ENCODE data around the gene SFI1.
"Not testable (repeated sequence)": the region's sequence is repeated elsewhere in the genome, so short reads cannot be mapped to it uniquely, and the experiment has no call there.

Gene SFI1

DNA sequence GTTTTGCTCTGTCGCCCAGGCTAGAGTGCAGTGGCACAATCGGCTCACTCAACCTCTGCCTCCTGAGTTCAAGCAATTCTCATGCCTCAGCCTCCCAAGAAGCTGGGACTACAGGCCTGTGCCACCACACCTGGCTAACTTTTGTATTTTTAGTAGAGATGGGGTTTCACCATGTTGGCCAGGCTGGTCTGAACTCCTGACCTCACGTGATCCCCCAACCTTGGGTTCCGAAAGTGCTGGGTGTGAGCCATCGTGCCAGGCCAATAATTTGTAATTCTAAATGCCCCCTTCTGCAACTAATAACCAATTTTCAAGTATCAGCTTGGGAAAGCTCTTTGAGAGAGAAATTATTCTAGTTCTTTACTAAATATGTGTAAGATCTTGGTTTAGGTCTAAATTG is 3.0 kb upstream of the SFI1 start:
- DNase-seq: not testable (repeated sequence)

DNA sequence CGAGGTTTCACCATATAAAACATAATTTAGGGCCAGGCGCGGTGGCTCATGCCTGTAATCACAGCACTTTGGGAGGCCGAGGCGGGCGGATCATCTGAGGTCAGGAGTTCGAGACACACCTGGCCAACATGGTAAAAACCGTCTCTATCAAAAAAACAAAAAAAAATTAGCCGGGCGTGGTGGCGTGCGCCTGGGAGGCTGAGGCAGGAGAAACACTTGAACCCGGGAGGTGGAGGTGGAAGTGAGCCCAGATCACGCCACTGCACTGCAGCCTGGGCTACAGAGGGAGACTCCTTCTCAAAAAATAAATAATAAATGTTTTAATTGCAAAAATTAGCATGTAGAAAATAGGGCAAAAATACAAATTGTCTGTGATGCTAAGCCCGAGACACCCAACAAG is 993 bp upstream of the SFI1 start:
- DNase-seq: no peak

DNA sequence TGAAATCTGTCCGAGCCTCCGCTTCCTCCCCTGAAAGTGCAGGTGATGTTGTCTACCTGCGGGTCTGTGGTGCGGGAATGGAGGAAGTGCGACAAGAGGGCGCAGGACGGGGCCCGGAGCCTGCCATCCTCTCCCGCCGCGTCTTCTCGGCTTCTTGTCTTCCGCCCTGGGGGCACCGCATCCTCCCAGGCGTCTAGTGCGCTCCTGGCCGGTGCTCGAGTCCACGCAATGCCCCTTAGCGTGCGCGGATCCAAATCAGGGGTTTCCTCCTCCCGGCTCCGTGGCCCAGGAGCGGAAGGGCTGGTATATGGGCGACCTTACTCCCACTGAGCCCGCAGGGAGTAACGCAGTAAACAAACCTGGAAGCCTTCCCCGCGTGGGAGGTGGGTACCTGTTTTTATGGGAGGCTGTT is 405 bp downstream of the SFI1 start:
- DNase-seq: peak; percentile 48

DNA sequence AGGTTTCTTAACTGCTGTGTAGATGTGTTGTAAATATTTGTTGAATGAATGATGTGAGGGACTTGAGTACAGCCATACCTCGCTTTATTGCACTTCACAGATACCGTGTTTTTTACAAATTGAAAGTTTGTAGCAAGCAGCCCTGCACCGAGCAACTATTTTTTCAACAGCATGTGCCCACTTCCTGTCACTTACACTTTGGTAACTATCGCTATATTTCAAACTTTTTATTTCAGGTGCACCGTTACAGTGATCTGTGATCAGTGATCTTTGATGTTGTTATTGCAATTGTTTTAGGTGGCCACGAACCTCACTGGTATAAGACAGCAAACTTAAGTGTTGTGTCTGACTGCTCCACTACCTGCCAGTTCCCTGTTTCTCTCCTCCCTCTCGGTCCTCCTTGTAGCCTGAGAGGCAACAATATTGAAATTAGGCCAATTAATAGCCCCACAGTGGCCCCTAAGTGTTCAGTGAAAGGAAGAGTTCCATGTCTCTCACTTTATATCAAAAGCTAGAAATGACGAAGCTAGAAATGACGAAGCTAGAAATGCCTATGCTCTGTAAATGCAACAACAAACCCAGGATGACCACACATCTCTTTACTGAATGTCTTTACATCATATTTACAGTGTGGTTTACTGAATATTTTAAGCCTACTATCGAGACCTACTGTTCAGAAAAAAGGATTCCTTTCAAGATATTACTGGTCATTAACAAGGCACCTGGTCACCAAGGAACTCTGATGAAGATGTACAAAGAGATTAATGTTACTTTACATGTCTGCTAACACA is 1.0 kb downstream of the SFI1 start:
- no peak for DNase-seq

DNA sequence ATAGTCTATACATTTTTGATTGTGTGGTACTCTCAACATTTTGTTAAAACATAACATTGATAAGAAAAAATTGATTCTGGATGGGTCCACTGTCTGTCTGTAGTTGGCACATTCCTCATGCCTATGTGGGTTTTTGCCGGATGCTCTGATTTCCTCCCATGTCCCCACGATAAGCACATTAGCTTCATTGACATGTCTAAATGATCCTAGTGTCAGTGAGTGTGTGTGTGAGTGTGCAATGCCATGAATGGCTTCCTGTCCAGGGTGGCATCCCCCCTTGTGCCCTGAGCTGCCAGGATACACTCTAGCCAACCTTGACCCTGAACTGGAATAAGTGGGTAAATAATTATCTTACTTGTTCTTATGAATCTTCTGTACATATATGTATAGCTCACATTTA is 5.4 kb downstream of the SFI1 start:
- DNase-seq: no peak

DNA sequence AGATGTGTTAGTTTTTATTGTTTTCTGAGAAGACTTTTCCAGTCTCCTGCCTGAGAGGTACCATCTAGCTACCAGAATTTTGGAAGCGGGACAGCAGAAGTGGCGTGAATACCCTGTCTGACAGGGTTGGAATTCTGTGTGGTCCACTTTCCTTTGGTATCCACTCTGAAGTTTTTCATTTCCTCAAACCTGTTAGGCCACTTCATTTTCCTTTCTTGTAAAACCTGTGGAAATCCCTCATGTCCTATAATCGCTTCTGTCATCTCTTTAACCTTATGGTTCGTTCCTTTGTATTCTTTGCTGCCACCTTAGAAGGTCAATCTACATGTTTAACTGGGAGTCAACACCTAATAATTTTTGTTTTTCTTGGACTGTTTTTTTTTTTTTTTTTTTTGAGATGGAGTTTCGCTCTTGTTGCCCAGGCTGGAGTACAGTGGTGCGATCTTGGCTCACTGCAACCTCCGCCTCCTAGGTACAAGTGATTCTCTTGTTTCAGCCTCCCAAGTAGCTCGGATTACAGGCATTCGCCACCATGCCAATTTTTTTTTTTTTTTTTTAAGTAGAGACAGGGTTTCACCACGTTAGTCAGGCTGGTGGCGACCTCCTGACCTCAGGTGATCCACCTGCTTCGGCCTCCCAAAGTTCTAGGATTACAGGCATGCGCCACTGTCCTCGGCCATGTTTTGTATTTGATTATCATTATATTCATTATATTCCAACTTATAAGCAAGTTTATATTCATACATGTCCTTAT is 7.1 kb downstream of the SFI1 start:
- no peak for DNase-seq

DNA sequence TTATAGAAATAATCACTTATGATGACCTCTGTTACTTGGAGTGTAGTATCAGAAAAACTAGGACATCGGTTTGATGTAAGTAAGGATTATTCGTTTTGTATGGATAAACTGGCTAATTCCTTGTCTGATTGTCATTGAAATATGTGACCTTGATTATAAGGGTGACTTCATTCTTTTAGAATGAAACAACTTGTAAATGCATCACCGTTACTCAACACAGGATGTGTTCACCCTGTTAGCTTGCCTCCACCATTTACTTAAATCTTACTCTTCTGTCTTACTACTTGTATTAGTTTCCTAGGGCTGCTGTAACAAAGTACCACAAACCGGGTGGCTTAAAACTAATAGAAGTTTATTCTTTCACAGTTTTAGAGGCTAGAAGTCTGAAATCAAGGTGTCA is 7.9 kb downstream of the SFI1 start:
- no peak for DNase-seq

DNA sequence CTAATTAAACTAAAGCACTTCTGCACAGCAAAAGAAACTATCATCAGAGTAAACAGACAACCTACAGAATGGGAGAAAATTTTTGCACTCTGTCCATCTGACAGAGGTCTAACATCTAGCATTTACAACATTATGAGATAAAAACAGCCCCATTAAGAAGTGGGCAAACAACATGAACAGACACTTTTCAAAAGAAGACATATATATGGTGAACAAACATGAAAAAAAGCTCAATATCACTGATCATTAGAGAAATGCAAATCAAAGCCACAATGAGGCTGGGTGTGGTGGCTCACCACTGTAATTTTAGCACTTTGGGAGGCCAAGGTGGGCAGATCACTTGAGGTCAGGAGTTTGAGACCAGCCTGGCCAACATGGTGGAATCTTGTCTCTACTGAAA is 11.2 kb downstream of the SFI1 start:
- DNase-seq: not testable (repeated sequence)

DNA sequence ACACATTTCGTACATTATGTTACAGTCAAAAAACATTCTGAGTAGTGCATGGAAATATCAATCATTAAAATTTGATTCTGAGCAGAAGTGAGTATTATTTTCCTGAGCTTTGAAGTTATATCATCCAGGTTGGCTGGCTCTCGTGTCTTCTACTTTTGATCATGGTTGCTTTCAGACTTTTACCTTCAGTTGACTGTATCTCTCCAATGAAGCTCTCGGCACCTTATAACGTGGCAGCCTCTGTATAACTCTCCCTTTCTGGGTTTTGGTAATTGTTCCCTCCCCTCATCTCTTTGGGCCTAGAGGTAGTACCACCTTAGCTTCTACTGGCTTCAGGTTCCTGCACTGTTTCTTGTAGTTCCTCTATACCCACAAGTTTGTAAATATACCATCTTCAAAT is 12.2 kb downstream of the SFI1 start:
- DNase-seq: no peak

DNA sequence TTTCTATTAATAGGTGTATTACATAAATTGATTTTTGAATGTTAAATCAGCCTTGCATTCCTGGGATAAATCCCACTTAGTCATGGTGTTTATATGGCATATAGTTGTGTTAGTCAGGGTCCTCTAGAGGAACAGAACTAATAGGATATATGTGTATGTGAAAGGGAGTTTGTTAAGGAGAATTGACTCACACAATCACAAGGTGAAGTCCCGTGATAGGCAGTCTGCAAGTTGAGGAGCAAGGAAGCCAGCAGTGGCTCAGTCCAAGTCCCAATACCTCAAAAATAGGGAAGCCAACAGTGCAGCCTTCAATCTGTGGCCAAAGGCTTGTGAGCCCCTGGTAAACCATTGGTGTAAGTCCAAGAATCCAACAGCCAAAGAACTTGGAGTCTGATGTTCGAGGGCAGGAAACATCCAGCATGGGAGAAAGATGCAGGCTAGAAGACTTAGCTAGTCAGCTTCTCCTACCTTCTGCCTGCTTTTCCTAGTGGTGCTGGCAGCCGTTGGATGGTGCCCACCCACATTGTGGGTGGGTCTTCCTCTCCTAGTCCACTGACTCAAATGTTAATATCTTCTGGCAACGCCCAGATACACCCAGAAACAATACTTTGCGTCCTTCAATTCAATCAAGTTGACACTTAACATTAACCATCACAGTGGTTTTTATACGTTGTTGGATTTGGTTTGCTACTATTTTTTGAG is 12.9 kb downstream of the SFI1 start:
- DNase-seq: no peak

DNA sequence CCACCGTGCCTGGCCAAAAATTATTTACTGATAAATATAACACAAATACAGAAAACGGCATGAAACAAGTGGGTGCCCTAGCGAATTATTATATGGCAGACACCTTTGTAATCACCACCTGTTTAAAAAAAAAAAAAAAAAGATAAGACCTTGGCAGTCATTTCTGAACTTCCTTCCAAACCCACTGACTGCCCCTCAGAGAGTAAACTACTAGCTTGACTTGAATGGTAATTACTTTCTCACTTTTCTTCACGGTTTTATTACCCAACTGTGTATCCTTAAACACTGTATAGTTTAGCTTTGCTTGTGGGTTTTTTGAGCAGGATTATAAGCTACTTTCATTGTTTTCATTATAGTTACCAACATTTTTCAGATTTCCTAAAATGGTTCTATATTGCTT is 23.7 kb downstream of the SFI1 start:
- no peak for DNase-seq

DNA sequence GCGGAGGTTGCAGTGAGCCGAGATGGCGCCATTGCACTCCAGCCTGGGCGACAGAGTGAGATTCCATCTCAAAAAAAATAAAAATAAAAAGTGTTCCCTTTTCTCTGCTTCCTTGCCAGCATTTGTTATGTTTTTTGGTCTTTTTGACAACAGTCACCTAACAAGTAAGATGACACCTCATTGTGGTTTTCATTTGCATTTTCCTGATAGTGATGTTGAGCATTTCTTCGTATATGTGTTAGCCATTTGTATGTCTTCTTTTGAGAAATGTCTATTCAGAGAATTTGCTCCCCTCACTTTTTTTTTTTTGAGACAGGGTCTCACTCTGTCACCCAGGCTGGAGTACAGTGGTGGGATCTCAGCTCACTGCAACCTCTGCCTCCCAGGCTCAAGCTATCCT is 27.8 kb downstream of the SFI1 start:
- not testable (repeated sequence) for DNase-seq

DNA sequence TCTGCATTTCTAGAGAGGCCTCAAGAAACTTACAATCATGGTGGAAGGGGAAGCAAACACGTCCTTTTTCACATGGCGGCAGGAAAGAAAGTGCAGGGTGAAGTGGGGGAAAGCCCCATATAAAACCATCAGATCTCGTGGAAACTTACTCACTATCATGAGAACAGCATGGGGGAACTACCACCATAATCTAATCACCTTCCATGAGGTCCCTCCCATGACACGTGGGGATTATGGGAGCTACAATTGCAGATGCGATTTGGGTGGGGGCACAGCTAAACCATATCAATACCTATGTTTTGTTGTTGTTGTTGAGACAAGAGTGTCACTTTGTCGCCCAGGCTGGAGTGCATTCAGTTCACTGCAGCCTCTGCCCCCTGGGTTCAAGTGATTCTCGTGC is 29.9 kb downstream of the SFI1 start:
- DNase-seq: peak; percentile 46

DNA sequence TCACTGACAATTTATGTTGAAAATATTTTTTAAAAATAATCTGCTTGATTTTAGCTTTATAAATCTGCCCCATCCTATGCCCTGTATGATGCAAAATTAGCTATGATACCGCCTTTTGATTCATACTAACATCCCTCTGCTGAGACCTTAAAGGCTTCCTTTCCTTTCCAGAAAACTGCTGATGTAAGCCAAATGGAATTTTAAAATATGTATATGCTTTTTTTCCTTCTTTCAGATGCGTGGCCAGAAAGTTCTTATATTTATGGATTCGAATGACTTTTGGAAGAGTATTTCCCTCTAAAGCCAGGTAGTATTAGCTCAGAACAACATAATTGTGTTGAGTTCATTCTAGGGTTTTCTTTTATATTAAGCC is 34.5 kb downstream of the SFI1 start:
- no peak for DNase-seq

DNA sequence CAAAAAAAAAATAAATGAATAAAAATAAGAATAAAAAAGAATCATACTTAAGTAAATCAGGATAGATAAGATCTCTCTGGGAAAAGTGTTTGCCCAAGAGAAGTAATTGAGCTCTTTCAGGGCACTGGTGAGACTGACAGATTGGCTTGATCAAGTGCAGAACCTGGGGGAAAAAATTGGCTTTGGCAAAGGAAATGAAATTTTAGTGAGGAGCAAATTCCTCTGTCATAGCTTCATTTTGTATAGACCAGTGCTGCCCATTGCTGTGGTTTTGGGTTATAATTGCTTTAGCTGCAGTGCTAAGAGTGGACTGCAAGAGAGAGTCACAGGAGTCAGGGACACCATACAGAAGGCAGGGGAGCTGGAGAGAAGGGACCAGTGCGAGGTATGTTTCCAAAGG is 35.7 kb downstream of the SFI1 start:
- DNase-seq: no peak

DNA sequence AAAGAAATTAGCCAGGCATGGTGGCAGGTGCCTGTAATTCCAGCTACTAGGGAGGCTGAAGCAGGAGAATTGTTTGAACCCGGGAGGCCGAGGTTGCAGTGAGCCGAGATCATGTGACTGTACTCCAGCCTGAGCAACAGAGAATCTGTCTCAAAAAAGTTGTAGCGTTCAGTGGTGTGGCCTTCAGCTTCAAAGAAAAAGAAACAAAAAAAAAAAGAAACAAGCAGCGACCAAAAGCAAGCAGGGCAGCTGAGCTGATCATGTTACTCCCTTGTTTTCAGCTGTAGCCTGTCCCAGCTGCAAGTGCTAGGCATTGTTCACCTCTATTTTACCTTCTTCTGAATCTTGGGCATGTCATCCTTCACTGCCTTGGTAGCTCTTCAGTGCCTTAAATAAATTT is 37.0 kb downstream of the SFI1 start:
- no peak for DNase-seq

DNA sequence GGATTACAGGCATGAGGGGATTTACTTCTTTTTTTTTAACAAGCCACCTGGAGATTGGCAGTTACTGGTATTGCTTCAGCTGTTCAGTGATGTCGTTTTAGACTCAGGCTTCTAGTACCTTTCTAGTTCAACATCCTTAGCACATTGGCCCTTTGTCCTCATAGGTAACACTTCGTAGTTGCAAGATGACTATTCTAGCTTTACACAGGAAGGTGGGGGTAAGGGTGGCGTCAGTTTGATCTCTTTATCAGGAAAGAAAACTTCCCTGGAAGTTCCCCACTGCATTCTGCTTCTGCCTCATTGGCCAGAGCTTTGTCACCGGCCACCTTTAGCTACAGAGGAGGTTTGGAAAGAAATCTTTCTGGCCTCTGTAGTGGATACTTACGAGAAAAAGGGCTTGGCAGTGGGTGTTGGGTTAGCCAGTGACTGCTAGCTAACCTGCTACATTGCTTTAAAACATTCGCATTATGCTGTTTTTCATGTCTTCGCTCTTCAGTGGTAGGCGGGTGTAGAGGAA is 40.7 kb downstream of the SFI1 start:
- no peak for DNase-seq

DNA sequence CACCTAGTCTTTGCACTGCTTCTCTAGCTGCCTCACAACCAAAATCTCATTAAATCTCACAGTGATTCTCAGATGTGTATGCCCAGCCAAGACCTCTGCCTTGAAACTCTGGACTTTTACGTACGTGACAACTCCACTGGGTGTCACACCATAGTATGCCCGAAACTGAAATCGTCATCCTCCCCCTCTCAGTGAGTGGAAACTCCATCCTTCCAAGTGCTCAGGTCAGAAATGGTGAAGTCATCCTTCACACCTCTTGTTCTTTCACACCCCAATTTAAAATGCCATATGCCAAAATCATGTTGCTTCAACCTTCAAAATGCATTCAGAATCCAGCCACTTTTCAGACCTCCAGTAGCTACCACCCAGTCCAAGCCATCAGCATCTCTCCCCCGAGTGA is 42.5 kb downstream of the SFI1 start:
- DNase-seq: no peak

DNA sequence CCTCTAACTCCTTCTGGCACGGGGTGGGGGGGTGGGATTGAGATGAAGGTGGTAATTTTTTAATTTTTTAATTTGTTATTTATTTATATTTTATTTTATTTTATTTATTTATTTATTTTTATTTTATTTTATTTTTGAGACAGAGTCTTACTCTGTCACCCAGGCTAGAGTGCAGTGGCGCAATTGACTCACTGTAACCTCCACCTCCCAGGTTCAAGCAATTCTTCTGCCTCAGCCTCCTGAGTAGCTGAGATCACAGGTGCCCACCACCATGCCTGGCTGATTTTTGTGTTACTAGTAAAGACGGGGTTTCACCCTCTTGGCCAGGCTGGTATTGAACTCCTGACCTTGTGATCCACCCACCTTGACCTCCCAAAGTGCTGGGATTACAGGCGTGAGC is 43.8 kb downstream of the SFI1 start:
- DNase-seq: not testable (repeated sequence)

DNA sequence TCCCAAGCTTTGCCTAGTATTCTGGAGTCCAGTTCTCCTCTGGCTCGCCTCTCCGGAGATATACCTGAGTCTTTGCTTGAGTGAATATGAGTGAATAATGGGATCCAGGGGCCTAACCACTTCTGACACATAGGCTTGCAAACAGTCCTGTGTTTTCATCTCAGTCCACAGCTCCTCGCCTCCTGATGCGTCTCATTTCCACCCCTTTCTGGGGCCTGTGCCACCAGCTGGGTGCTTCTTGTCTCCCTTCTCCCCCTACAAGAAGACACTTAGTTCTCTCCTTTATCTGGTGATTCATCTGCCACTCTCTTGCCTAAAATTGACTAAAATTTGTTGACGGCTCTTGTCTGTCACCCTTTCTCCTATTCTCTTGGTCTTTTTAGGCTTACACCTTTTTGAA is 44.6 kb downstream of the SFI1 start:
- DNase-seq: no peak

DNA sequence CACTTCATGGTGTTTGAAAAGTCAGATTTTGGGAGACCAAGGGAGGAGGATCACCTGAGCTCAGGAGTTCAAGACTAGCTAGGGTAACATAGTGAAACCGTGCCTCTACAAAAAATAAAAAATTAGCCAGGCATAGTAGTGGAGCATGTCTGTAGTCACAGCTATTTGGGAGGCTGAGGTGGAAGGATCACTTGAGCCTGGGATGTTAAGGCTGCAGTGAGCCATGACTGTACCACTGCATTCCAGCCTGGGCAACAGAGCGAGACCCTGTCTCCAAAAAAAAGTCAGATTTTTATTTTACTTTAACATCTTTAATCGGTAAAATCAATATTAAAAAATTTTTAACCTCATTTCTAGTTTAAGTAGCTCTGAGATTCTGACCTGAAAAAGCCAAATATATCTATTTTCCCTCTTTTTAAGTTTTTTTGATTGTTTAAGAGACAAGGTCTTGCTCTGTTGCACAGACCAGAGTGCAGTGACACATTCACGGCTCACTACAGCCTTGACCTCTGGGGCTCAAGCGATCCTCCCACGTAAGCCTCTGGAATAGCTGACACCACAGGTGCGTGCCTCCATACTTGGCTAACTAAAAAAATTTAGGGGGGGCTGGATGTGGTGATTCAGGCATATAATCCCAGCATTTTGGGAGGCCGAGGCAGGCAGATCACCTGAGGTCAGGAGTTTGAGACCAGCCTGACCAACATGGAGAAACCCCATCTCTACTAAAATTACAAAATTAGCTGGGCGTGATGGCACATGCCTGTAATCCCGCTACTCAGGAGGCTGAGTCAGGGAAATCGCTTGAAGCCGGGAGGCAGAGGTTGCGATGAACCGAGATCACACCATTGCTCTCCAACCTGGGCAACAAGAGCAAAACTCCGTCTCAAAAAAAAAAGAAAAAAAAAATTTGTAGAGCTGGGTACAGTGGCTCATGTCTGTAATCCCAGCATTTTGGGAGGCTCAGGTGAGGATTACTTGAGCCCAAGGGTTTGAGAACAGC is 48.4 kb downstream of the SFI1 start:
- no peak for DNase-seq

DNA sequence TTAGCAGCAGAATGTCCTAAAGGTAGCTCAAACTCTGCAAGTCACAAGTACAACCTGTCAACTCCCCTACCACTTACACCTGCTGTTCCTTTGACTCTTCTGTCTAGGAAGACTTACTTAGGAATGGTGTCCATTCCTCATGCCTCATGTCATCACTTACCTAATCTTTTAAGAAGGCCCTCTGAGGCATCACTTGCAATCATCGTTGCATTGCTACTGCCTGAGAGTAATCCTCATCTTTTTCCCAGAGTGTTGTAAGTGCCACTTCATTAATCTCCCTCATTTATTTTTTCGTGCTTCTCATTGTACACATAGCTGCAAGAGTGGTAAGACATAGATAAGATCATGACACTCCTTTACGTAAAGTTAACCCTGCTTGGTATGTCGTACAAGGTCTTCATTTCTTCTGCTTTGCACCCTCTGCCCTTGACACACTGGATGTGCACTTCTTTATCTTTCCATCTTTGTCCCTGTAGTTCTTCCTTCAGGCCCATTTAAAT is 54.6 kb downstream of the SFI1 start:
- DNase-seq: no peak
